ENCODE measurements around the gene LRRC32.

DNA sequence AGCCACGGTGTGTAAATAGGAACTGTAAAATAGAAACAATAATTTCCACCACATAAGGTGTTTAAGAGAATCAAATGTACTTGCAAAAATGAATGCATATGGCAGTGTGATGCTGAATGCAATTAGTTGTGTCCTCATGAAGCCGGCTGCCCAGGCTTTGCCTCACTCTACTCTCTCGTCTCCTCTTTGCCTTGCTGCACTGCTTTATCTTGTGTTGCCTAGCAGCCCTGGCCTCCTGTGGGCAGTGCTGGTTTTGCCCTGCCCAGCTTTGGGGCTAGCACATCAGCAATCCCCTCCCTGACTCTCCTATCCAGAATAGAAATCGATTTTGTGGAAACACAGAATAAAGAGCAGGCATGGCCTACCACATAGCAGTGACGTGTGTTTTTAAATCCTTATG, 30.0 kb downstream of the LRRC32 start:
- TF ChIP-seq FOXA1 (IDR thresholded peaks at IDR 0.05), result no peak
- no peak for TF ChIP-seq ELF4 (IDR thresholded peaks at IDR 0.05)
- no peak for TF ChIP-seq SUZ12 (IDR thresholded peaks at IDR 0.05)
- no peak for TF ChIP-seq TARDBP (IDR thresholded peaks at IDR 0.05)
- TF ChIP-seq HDGF (IDR thresholded peaks at IDR 0.05; ENCODE audit: borderline replicate concordance), result no peak
- TF ChIP-seq SP1 (IDR thresholded peaks at IDR 0.05), result no peak
- no peak for TF ChIP-seq BHLHE40 (IDR thresholded peaks at IDR 0.05; ENCODE audit: borderline replicate concordance)

All from HEK293T (cell line).